ENCODE results near the gene SYT7.

Gene SYT7

GRCh38 chr11:61534933-61535839 is 45.7 kb downstream of the SYT7 start:
- no peak for DNase-seq

GRCh38 chr11:61534025-61534932 is 46.6 kb downstream of the SYT7 start:
- DNase-seq, result no peak

- no peak for DNase-seq
Measured at GRCh38 chr11:61533401-61533800, 47.5 kb downstream of the SYT7 start.

GRCh38 chr11:61533039-61533375 is 47.9 kb downstream of the SYT7 start:
- no peak for DNase-seq

GRCh38 chr11:61532134-61533038 is 48.5 kb downstream of the SYT7 start:
- DNase-seq, result peak; percentile 24

- DNase-seq, result no peak
Measured at GRCh38 chr11:61531044-61531443, 49.8 kb downstream of the SYT7 start.

GRCh38 chr11:61529537-61530225 is 51.2 kb downstream of the SYT7 start:
- DNase-seq, result no peak

- no peak for DNase-seq
Measured at GRCh38 chr11:61528114-61528513, 52.8 kb downstream of the SYT7 start.

GRCh38 chr11:61526956-61527731 is 53.7 kb downstream of the SYT7 start:
- DNase-seq, result no peak

GRCh38 chr11:61526229-61526628 is 54.6 kb downstream of the SYT7 start:
- DNase-seq, result no peak

- no peak for DNase-seq
Measured at GRCh38 chr11:61524963-61525587, 55.8 kb downstream of the SYT7 start.

GRCh38 chr11:61524446-61524845 is 56.4 kb downstream of the SYT7 start:
- DNase-seq, result no peak

- no peak for DNase-seq
Measured at GRCh38 chr11:61522881-61523280, 58.0 kb downstream of the SYT7 start.

GRCh38 chr11:61518032-61518795 is 62.7 kb downstream of the SYT7 start:
- no peak for DNase-seq

GRCh38 chr11:61516675-61517572 is 64.0 kb downstream of the SYT7 start:
- DNase-seq, result no peak

- DNase-seq, result no peak
Measured at GRCh38 chr11:61516191-61516590, 64.7 kb downstream of the SYT7 start.

GRCh38 chr11:61515686-61516085 is 65.2 kb downstream of the SYT7 start:
- DNase-seq, result no peak

- DNase-seq, result no peak
Measured at GRCh38 chr11:61514050-61514917, 66.6 kb downstream of the SYT7 start.

All from NCI-H1048 (cell line).